Right lobe of liver (tissue), 6 donors: ENCODE data around the gene RUNX2. TPM values are rescaled to one million over a fixed set of nuclear protein-coding genes. Genes with fewer than 3 reads are reported as not detected.

Experiments
- ATAC-seq, 4 donors: fragments of 200-7000 bp; cut with Tn5 transposase; one replicate each; pipeline ENCODE4 v1.9.1; 2020; ENCODE audit warnings: mild to moderate bottlenecking in 4 of 4, moderate library complexity in 4 of 4
- DNase-seq, 3 donors: peaks; one replicate each; pipeline ENCODE4 v3.0.0-alpha.2; 2020
- H3K27ac ChIP-seq, 3 donors: fragments of 200-600 bp; one replicate each; pipeline ENCODE4 v1.8.0; 2022
- H3K27me3 ChIP-seq, 2 donors: fragments of 200-600 bp; one replicate each; pipeline ENCODE4 v1.8.0; 2022
- H3K36me3 ChIP-seq, 4 donors: fragments of 200-600 bp; sonication (generic) in 1 of 4; one replicate each; pipeline versions ENCODE4 v1.5.1 to v1.8.0; 2017 to 2022; ENCODE audit warnings: control low read depth in 1 of 4
- H3K4me1 ChIP-seq, 4 donors: fragments of 200-600 bp; sonication (generic) in 1 of 4; one replicate each; pipeline versions ENCODE4 v1.5.1 to v1.8.0; 2017 to 2022; ENCODE audit warnings: control low read depth in 1 of 4
- H3K4me3 ChIP-seq, 3 donors: fragments of 200-600 bp; one replicate each; pipeline ENCODE4 v1.8.0; 2022
- H3K9me3 ChIP-seq, 4 donors: fragments of 200-600 bp; sonication (generic) in 1 of 4; one replicate each; pipeline versions ENCODE4 v1.5.1 to v1.8.0; 2017 to 2022; ENCODE audit warnings: control low read depth in 1 of 4
- POLR2A ChIP-seq: fragments of 450-650 bp; IDR thresholded peaks from one replicate; pipeline ENCODE4 v1.6.1; 2017; ENCODE audit warnings: antibody characterized with exemption, mild to moderate bottlenecking
- WGBS: methylation state at CpG from one replicate; pipeline ENCODE4 v1.1.6; 2018; ENCODE audit warnings: low coverage, low lambda C conversion rate; ENCODE audit not compliant: insufficient coverage; ENCODE audit errors: missing lambda C conversion rate; 5-methylcytosine and 5-hydroxymethylcytosine counted together
- intact Hi-C, 2 donors: fragments of 100-400 bp; cut with DNase I; formaldehyde crosslinking; loops; one replicate each; pipeline versions ENCODE4 v1.11.2 to v1.14.1; 2022
- total RNA-seq, 6 experiments: library from RNA; depleted of rRNA in 2 of 6; stranded (reverse); fragments of >200 nt in 2 of 6; fragmentation: NEBNext Ultra II Directional in 3 of 6; extraction: Animal tissue kit (Norgen Biotek cat#: 25700) in 3 of 6; gene quantifications; one replicate each; pipeline versions ENCODE4 v1.1.0 to v1.2.4, GENCODE V29; 2016 to 2023
- TF ChIP-seq, protein P1 (sequence below), 4 donors: fragments of 200-600 bp in 3 of 4; fragments of 450-650 bp in 1 of 4; IDR thresholded peaks; one replicate each; pipeline versions ENCODE4 v1.5.1 to v1.8.0; 2016 to 2022; ENCODE audit warnings: antibody characterized with exemption in 4 of 4, mild to moderate bottlenecking in 2 of 4
- donor health status: DM: no; HTN: yes; CAD: no.
- donor health status: DM: no; HTN: no; CAD: no.
- donor health status: DM: no; HTN: no; CAD: no.
- donor health status: DM: no; HTN: yes; CAD: no.
- donor health status: DM: no; HTN: yes; CAD: no.

The RUNX2 gene
- total RNA-seq, 6 experiments from 2014 or later: 0.15 to 0.80 (median 0.43) TPM

DNA sequence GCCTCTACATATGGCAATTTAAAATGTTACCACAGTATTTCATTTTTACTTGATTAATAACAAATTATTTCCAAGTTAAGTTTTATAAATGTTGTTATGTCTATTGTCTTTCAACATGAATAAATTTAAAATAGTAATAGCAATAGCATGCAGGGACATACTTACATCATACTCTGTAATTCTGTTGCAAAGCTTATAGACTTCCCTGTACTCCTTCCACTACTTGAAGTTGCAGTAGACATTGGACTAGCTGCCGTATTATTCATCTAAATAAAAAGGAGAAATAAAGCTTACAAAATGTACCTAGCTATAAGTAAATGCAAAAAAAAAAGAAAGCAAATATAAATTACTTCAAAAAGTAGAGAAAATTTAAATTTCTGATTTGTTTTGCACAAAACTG, 36.9 kb downstream of the RUNX2 start:
- DNase-seq (no peak), ATAC-seq (no peak)
- intact Hi-C loops: no loop called here
- no peak for TF ChIP-seq POLR2A
- TF ChIP-seq, protein P1, sequence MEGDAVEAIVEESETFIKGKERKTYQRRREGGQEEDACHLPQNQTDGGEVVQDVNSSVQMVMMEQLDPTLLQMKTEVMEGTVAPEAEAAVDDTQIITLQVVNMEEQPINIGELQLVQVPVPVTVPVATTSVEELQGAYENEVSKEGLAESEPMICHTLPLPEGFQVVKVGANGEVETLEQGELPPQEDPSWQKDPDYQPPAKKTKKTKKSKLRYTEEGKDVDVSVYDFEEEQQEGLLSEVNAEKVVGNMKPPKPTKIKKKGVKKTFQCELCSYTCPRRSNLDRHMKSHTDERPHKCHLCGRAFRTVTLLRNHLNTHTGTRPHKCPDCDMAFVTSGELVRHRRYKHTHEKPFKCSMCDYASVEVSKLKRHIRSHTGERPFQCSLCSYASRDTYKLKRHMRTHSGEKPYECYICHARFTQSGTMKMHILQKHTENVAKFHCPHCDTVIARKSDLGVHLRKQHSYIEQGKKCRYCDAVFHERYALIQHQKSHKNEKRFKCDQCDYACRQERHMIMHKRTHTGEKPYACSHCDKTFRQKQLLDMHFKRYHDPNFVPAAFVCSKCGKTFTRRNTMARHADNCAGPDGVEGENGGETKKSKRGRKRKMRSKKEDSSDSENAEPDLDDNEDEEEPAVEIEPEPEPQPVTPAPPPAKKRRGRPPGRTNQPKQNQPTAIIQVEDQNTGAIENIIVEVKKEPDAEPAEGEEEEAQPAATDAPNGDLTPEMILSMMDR (IDR thresholded peaks at IDR 0.05): no peak
- Histone ChIP-seq H3K27me3 (no peaks in the 10 kb centered on the region), H3K27ac (no peak overlapping the region), H3K4me3 (no peak overlapping the region), H3K9me3 (no peaks in the 10 kb centered on the region), H3K36me3 (no peaks in the 10 kb centered on the region), H3K4me1 (no peaks in the 10 kb centered on the region)
- WGBS: 67% methylated on average over 1 of the region's 1 CpG

DNA sequence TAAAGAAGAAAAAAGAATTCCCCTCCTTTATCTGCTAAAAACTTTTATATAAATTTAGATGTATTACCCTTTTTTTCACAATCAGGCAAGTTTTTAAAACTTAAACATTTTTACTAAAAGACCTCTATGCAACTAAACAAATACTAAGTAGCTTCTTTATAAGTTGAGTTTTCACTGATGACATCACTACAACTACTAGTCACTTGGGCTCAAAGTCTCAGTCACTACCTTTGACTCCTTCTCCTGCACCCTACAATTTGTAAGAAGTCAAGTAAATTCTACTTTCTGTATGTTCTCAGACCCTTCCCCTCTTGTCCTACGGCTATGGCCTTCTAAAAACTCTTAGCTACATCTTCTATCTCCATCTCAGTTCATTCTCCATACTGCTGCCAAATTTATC, 38.4 kb downstream of the RUNX2 start:
- DNase-seq (no peak), ATAC-seq (no peak)
- 92% methylated on average over 1 of the region's 1 CpG for WGBS
- no peaks in the 10 kb centered on the region for H3K9me3 ChIP-seq
- TF ChIP-seq, protein P1 (IDR thresholded peaks at IDR 0.05): no peak
- TF ChIP-seq POLR2A: no peak
- no peaks in the 10 kb centered on the region for H3K36me3 ChIP-seq
- no peak overlapping the region for H3K27ac ChIP-seq
- no peaks in the 10 kb centered on the region for H3K4me1 ChIP-seq
- H3K27me3 ChIP-seq: no peaks in the 10 kb centered on the region
- intact Hi-C loops: no loop called here
- H3K4me3 ChIP-seq: no peak overlapping the region

DNA sequence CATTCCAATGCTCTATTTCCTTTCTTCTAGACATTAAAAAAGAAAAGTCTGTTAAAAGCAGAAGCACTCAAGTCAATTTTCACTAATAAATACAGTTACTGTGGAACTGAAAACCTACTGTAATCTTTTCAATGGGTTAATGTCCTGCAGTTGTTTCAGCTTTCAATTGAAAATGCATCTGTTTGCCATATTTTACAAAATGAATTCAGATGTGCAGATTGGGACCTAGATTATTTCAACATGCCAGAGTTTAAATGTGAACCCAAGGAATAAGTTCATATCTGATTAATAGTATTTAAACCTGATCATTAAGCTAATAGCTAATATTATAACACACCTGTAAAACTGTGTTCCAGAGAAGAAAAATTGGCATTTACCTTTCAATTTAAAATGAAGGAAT, 39.9 kb downstream of the RUNX2 start:
- Histone ChIP-seq H3K27ac (no peak overlapping the region), H3K4me3 (no peak overlapping the region), H3K4me1 (no peaks in the 10 kb centered on the region), H3K27me3 (no peaks in the 10 kb centered on the region), H3K36me3 (no peaks in the 10 kb centered on the region), H3K9me3 (no peaks in the 10 kb centered on the region)
- DNase-seq: no peak
- TF ChIP-seq, protein P1 (IDR thresholded peaks at IDR 0.05): no peak
- TF ChIP-seq POLR2A: no peak
- ATAC-seq: no peak
- intact Hi-C loops: no loop called here

DNA sequence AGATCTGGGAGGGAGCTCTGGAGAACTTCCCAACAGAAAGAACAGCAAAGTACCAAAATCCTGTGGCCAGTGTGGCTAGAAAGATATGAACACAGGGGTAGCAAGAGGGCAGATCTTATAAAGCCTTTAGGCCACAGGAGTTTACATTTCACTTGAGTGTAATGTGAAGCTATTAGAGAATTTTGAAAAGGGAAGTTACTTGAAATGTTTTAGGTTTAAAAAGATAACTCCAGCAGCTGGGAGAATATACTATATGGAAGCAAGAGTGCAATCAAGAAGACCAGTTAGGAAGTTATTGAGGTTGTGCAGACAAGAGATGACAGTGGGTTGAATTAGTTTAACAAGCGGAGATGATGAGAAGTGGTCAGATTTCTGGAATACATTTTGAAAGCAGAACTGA, 41.7 kb downstream of the RUNX2 start:
- Histone ChIP-seq H3K4me1 (no peaks in the 10 kb centered on the region), H3K36me3 (no peaks in the 10 kb centered on the region), H3K9me3 (no peaks in the 10 kb centered on the region), H3K27me3 (no peaks in the 10 kb centered on the region), H3K27ac (no peak overlapping the region), H3K4me3 (no peak overlapping the region)
- TF ChIP-seq, protein P1 (IDR thresholded peaks at IDR 0.05): no peak
- no peak for TF ChIP-seq POLR2A
- no peak for ATAC-seq
- WGBS: 50% methylated on average over 1 of the region's 1 CpG
- intact Hi-C loops: no loop called here
- DNase-seq: no peak

DNA sequence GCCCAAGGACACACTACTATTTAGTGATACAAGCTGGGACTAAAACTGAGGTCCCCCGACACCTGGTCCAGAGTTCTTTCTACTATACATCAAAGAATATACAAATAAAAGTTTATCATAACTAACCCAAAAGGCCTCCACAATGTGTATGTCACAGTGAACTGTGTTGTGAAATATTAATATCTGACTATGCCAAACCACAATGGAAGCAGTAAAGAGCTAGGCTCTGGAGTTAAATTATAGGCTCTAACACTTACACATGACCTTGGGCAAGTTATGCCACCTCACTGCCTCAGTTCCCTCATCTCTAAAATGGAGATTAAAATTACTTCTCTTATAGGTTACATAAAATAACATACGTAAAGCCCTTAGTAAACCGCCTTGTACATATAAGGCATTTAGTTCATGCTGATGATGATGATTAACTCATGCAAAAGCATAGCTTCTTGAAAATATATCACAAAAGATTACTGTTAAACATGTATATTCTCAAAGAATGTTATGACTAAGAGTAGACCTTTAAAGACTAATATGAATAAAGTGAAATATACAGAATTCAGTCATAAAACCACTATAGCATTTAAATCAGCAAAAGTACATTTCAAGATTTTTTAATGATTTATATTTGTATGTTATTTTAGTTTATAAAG, 43.9 kb downstream of the RUNX2 start:
- Histone ChIP-seq H3K27me3 (no peaks in the 10 kb centered on the region), H3K4me3 (no peak overlapping the region), H3K4me1 (no peaks in the 10 kb centered on the region), H3K36me3 (no peaks in the 10 kb centered on the region), H3K27ac (no peak overlapping the region), H3K9me3 (no peaks in the 10 kb centered on the region)
- 92% methylated on average over 3 of the region's 3 CpGs for WGBS
- TF ChIP-seq POLR2A: no peak
- TF ChIP-seq, protein P1 (IDR thresholded peaks at IDR 0.05): no peak
- intact Hi-C loops: no loop called here
- DNase-seq (no peak), ATAC-seq (no peak)
